Stimulated activated CD8-positive, alpha-beta memory T cell treated with anti-CD3 and anti-CD28 coated beads, Interleukin-4, amount 100 ng/mL, for 4 hours (primary cell): ENCODE measurements around the gene ACCSL.

Experiments
- DNase-seq, 2 donors: peaks; one replicate each; pipeline ENCODE4 v3.0.0-alpha.2; 2020; ENCODE audit warnings: low read depth in 2 of 2, low spot score in 1 of 2

Gene ACCSL

GRCh38 chr11:44057340-44057739 is 9.6 kb downstream of the ACCSL start:
- DNase-seq: no peak

GRCh38 chr11:44058275-44058674 is 10.5 kb downstream of the ACCSL start:
- no peak for DNase-seq

- DNase-seq: no peak
These were observed 17.4 kb downstream of the ACCSL start for GRCh38 chr11:44065161-44065661.

GRCh38 chr11:44065841-44066731 is 18.3 kb downstream of the ACCSL start, which contains the start of gene ACCS:
ACCS (plus strand) TSS chr11:44066270; CDS start chr11:44067628, 1,358 bp downstream.
- peak; percentile 72 to 78 for DNase-seq

GRCh38 chr11:44066732-44067141 is 19.0 kb downstream of the ACCSL start:
- DNase-seq: no peak

GRCh38 chr11:44067266-44067665 is 19.5 kb downstream of the ACCSL start:
- no peak for DNase-seq

DNA sequence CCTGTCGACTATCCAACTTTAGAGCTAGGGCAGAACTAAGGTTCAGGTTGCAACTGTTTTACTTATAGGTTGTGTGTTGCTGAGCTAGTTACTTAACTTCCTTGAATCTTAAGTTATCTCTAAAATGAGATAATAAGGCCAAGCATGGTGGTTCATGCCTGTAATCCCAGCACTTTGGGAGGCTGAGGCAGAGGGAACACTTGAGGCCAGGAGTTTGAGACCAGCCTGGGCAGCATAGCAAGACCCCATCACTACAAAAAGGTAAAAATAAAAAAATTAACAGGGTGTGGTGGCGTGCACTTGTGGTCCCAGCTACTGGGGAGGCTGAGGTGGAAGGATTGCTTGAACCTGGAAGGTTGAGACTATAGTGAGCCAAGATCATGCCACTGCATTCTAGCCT is 20.4 kb downstream of the ACCSL start:
- DNase-seq: no peak

DNA sequence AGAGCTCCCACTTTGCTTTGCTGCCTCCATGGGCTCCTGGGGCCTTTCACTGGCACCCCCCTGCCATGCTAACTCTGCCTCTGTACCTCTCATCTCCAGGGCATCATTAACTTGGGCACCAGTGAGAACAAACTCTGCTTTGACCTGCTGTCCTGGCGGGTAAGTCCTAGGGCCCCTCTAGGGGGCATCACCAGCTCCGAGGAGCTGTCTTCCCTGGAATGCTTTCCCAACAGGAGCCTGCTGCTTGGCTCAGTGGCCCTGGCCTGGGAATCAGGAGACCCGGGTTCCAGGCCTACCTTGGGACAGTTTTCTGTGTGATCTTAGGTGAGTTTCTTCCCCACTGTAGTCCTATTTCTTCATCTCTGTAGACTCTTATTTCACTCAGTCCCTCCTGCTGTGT is 23.4 kb downstream of the ACCSL start:
- no peak for DNase-seq

GRCh38 chr11:44072757-44073658 is 25.2 kb downstream of the ACCSL start:
- no peak for DNase-seq

- DNase-seq: no peak
These were observed 31.0 kb downstream of the ACCSL start for GRCh38 chr11:44078794-44079193.

DNA sequence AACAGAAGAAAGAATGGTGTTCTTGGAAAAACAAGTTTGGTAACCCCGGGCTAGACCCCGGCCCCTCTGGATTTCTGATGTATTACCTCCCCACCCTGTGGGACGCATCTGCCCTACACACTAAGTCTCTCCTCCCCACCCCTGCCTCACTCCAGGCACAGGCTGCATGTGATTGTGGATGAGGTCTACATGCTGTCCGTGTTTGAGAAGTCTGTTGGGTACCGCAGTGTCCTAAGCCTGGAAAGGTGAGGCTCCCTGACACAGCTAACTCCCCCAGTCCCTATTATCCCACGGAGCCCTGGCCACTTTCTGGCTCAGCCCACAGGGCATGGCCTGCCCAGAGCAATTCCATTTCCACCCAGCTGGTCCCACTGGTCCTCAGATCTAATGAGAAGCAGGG is 31.6 kb downstream of the ACCSL start:
- no peak for DNase-seq

DNA sequence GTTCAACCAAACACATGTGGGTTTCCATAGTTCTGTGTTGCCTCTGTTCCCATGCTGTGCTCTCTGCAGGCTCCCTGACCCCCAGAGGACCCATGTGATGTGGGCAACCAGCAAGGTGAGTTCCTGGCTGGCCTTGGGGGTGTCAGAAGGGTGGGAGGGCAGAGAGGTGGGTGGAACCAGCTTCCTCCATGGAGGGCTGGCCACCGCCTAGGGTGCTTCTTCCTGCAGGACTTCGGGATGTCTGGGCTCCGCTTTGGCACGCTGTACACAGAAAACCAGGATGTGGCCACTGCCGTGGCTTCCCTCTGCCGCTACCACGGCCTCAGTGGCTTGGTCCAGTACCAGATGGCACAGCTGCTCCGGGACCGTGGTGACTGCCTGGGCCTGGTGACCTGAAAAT is 33.2 kb downstream of the ACCSL start:
- no peak for DNase-seq

DNA sequence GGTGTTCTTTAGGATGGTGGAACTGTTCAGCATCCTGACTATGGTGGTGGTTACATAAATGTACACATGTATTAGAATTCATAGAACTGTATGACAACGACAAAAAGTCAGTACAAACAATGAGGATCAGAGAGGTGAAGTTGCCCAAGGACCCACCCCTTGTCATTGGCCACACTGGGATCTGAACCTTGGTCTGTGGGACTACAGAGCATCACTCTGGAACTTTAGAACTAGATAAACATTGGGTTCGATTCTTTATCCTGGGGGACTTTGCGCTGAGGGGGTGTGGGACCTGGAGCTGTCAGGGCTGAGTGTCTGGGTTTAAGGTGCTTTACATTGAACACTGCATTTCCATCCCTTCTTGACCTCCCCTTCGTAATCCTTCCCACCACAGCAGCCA is 34.9 kb downstream of the ACCSL start:
- no peak for DNase-seq

GRCh38 chr11:44083433-44083832 is 35.7 kb downstream of the ACCSL start:
- DNase-seq: no peak

DNA sequence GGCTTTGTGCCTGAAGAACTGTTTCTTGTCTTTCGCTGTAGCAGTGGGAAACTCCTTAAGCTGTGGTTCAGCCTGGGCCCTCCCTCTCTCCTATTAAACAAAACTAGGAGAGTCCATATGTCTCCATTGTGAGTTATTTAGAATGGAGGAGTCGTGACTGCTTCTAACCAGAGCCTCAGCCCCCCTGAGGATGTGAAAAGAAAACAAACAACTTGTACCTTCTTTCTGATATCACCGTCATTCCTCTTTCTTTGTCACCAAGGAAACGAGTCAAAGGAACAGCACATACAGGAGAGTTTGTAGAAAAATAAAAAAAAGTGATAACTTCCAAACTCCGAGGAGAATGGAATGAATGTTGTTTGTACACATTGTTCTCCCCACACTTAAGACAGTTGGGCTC is 36.1 kb downstream of the ACCSL start:
- no peak for DNase-seq

DNA sequence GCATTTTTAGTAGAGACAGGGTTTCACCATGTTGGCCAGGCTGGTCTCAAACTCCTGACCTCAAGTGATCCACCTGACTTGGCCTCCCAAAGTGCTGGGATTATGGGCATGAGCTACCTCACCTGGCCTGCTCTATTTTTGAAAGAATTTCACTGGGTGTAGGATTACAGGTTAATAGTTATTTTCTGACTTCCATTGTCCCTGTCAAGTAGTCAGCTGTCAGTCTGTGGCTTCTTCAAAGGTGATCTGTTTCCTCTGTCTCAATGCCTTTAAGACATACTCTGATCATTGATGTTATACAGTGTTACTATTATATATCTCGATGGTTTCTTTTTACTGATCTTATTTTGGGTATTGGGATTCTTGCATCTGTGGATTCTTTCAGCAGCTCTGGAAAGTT is 37.5 kb downstream of the ACCSL start:
- DNase-seq: no peak

- DNase-seq: no peak
These were observed 40.6 kb downstream of the ACCSL start for GRCh38 chr11:44088377-44088776.

- no peak for DNase-seq
These were observed 41.1 kb downstream of the ACCSL start for GRCh38 chr11:44088871-44089270.

DNA sequence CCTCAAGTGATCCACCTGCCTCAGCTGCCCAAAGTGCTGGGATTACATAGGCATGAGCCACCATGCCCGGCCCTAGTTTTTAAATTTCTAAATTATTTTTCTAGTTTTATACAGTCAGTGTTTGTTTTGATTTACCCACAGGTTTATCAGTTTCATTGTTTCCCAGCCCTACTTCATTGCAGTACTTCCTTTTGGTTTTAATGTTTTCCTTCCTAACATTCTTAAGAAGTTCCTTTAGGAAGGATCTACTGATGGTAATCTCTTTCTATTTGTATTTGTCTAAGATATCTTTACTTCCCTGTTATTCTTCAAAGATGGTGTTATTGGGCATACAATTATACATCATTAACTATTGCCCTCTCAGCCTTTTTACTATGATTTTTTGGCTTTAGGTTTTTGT is 42.8 kb downstream of the ACCSL start:
- DNase-seq: no peak

DNA sequence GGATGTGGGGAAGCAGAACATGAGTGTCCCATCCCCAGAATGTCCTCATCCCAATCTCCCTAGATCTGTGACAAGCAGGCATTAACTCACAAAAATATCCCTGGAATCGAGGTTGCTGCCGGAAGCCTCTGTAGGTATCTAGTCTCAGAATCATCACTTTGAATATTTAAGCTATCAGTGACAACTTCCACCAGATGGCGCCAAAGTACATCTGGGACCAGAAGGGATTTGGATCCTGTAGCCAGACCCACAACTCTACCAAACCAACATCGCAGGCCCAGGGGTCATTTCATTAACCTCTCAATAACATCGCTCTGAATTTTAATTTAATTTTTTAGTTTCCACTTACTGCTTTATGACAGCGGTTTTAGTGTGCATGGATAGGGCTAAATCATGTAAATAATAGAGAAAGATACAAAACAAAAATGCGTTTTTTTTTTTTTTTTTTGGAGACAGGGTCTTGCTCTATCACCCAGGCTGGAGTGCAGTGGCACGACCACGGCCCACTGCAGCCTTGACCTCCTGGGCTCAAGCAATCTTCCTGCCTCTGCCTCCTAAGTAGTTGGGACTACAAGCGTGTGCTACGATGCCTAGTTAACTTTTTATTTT is 46.6 kb downstream of the ACCSL start:
- DNase-seq: peak; percentile 32 to 70
